IMR-90 (cell line): ENCODE data around the gene EML1. TPM values are rescaled to one million over a fixed set of nuclear protein-coding genes. Genes with fewer than 3 reads are reported as not detected.

Source experiments
- ATAC-seq: fragments of 200-7000 bp; cut with Tn5 transposase; 2 replicates; pipeline ENCODE4 v1.9.1; 2020; ENCODE audit warnings: low read depth, mild to moderate bottlenecking, moderate library complexity
- BruUV-seq: library from RNA; stranded (reverse); fragments of 400-500 nt; replicated peaks from 2 replicates; lab custom pipeline; 2021; lab: Mats Ljungman, UMichigan
- CTCF ChIA-PET: fragments of 300-600 bp; formaldehyde crosslinking; extraction: SDS; loops from one replicate; lab custom pipeline; 2021; ENCODE audit warnings: antibody characterized with exemption; lab: Yijun Ruan, JAX
- POLR2A ChIA-PET: fragments of 300-600 bp; sonication (Branson Sonifier 250); formaldehyde crosslinking; loops from one replicate; lab custom pipeline; 2022; ENCODE audit warnings: antibody characterized with exemption; ENCODE audit not compliant: unreplicated experiment; lab: Charles Lee
- DNase-seq: peaks from one replicate; pipeline ENCODE4 v3.0.0; 2013
- H2AFZ ChIP-seq: replicated peaks from 2 replicates; pipeline ENCODE3; 2013; ENCODE audit warnings: low read length, mild to moderate bottlenecking; ENCODE audit not compliant: poor library complexity
- H2AK5ac ChIP-seq: 2 replicates; pipeline ENCODE4 v1.6.1; 2013; ENCODE audit warnings: low read depth, low read length, inconsistent platforms
- H2AK9ac ChIP-seq: replicated peaks from 2 replicates; pipeline ENCODE3; 2013; ENCODE audit warnings: mild to moderate bottlenecking, low read depth, low read length, moderate library complexity; ENCODE audit not compliant: poor library complexity
- H2BK120ac ChIP-seq: 2 replicates; pipeline ENCODE4 v1.6.1; 2013; ENCODE audit warnings: low read depth, low read length, inconsistent platforms
- H2BK15ac ChIP-seq: 3 replicates; pipeline ENCODE4 v1.6.1; 2013; ENCODE audit warnings: low read depth, low read length, inconsistent platforms
- H2BK20ac ChIP-seq: 2 replicates; pipeline ENCODE4 v1.6.1; 2013; ENCODE audit warnings: low read depth, mild to moderate bottlenecking, inconsistent platforms, low read length, moderate library complexity
- H2BK5ac ChIP-seq: 2 replicates; pipeline ENCODE4 v1.6.1; 2013; ENCODE audit warnings: mild to moderate bottlenecking, low read depth, low read length, inconsistent platforms; ENCODE audit not compliant: poor library complexity, severe bottlenecking
- H3K14ac ChIP-seq: replicated peaks from 2 replicates; pipeline ENCODE4 v1.6.1; 2013; ENCODE audit warnings: low read depth, low read length, inconsistent platforms
- H3K18ac ChIP-seq: 2 replicates; pipeline ENCODE4 v1.6.1; 2013; ENCODE audit warnings: low read depth, low read length, control low read depth
- H3K23ac ChIP-seq: 2 replicates; pipeline ENCODE4 v1.6.1; 2013; ENCODE audit warnings: low read depth, low read length, inconsistent platforms
- H3K27ac ChIP-seq: 2 replicates; pipeline ENCODE4 v1.5.1; 2013; ENCODE audit warnings: mild to moderate bottlenecking, control low read depth, low read length; ENCODE audit not compliant: insufficient read depth
- H3K27me3 ChIP-seq: 2 replicates; pipeline ENCODE4 v1.6.1; 2013; ENCODE audit warnings: low read length; ENCODE audit not compliant: control insufficient read depth, insufficient read depth
- H3K36me3 ChIP-seq: 2 replicates; pipeline ENCODE4 v1.6.1; 2013; ENCODE audit warnings: low read length, mixed read lengths; ENCODE audit not compliant: control insufficient read depth, insufficient read depth
- H3K4ac ChIP-seq: 2 replicates; pipeline ENCODE4 v1.6.1; 2013; ENCODE audit warnings: low read depth, low read length, inconsistent platforms
- H3K4me1 ChIP-seq: 2 replicates; pipeline ENCODE4 v1.6.1; 2013; ENCODE audit warnings: low read length, mixed read lengths; ENCODE audit not compliant: control insufficient read depth, insufficient read depth
- H3K4me2 ChIP-seq: 2 replicates; pipeline ENCODE4 v1.6.1; 2013; ENCODE audit warnings: low read depth, mild to moderate bottlenecking, control low read depth, low read length, moderate library complexity
- H3K4me3 ChIP-seq: 2 replicates; pipeline ENCODE4 v1.5.1; 2013; ENCODE audit warnings: low read depth, mild to moderate bottlenecking, control low read depth, low read length, moderate library complexity; ENCODE audit not compliant: insufficient read depth
- H3K56ac ChIP-seq: 2 replicates; pipeline ENCODE4 v1.6.1; 2013; ENCODE audit warnings: low read length, inconsistent platforms; ENCODE audit not compliant: insufficient read depth; ENCODE audit errors: extremely low read depth
- H3K79me1 ChIP-seq, 2 experiments: 2 replicates each; pipeline ENCODE4 v1.6.1; 2013; ENCODE audit warnings: low read length in 2 of 2, inconsistent platforms in 1 of 2, low read depth in 1 of 2
- H3K9ac ChIP-seq: 2 replicates; pipeline ENCODE4 v1.6.1; 2013; ENCODE audit warnings: low read depth, low read length, control low read depth
- H3K9me1 ChIP-seq: 2 replicates; pipeline ENCODE4 v1.6.1; 2013; ENCODE audit warnings: low read length, inconsistent platforms; ENCODE audit not compliant: insufficient read depth
- H3K9me3 ChIP-seq: 2 replicates; pipeline ENCODE4 v1.6.1; 2013; ENCODE audit warnings: low read length; ENCODE audit not compliant: control insufficient read depth, insufficient read depth
- H4K20me1 ChIP-seq: 2 replicates; pipeline ENCODE4 v1.6.1; 2013; ENCODE audit warnings: low read length, inconsistent platforms; ENCODE audit not compliant: insufficient read depth
- H4K5ac ChIP-seq: 2 replicates; pipeline ENCODE4 v1.6.1; 2013; ENCODE audit warnings: mild to moderate bottlenecking, low read depth, low read length, control low read depth
- H4K8ac ChIP-seq, 2 experiments: 2 replicates each; pipeline ENCODE4 v1.6.1; 2013; ENCODE audit warnings: low read depth in 2 of 2, low read length in 2 of 2, control low read depth in 1 of 2, inconsistent platforms in 1 of 2
- H4K91ac ChIP-seq: 2 replicates; pipeline ENCODE4 v1.6.1; 2013; ENCODE audit warnings: low read depth, low read length, inconsistent platforms; ENCODE audit not compliant: insufficient read depth
- CEBPB ChIP-seq: IDR thresholded peaks from 2 replicates; pipeline ENCODE4 v1.6.1; 2012; ENCODE audit warnings: low read depth, low read length, improper control_type of control experiment
- NFE2L2 ChIP-seq: fragments of 150-350 bp; IDR thresholded peaks from 2 replicates; pipeline ENCODE4 v1.6.1; 2016; ENCODE audit warnings: low read depth, mild to moderate bottlenecking, low read length
- RFX5 ChIP-seq: IDR thresholded peaks from 2 replicates; pipeline ENCODE4 v1.8.0; 2012; ENCODE audit warnings: low read depth, mild to moderate bottlenecking, low read length, moderate library complexity
- WGBS, 2 experiments: methylation state at CpG; one replicate each; pipeline versions ENCODE4 v1.1.5 to v1.1.7; 2013; ENCODE audit warnings: missing lambda C conversion rate in 2 of 2; ENCODE audit not compliant: insufficient read length in 1 of 2; ENCODE audit errors: extremely low coverage in 2 of 2; 5-methylcytosine and 5-hydroxymethylcytosine counted together
- dilution Hi-C: fragments of 300-500 bp; cut with HindIII; formaldehyde crosslinking; loops from one replicate; pipeline ENCODE4 v1.14.3; 2018; ENCODE audit warnings: low sequenced_read_pairs; ENCODE audit not compliant: unreplicated experiment
- in situ Hi-C: fragments of 300-500 bp; cut with MboI; formaldehyde crosslinking; loops from 3 replicates; pipeline ENCODE4 v1.14.3; 2019; ENCODE audit warnings: low sequenced_read_pairs, inconsistent platforms, mixed read lengths
- intact Hi-C: fragments of 100-400 bp; cut with micrococcal nuclease; formaldehyde crosslinking; loops from 2 replicates; pipeline ENCODE4 v1.10.0; 2022
- polyA plus RNA-seq, 3 experiments: library from polyadenylated mRNA; depleted of rRNA; stranded (reverse); fragments of >200 nt; gene quantifications; 2 replicates each; pipeline ENCODE4 v1.2.3, GENCODE V29; 2012; ENCODE audit warnings: low replicate concordance in 1 of 3
- total RNA-seq: library from RNA; depleted of rRNA; stranded (reverse); fragments of >200 nt; gene quantifications from 2 replicates; pipeline ENCODE4 v1.2.3, GENCODE V29; 2012

Gene EML1
- total and polyA plus RNA-seq, 2 of the 4 experiments (the other 2 are of a cell fraction), result 14.0 to 42.3 TPM

GRCh38 chr14:99905121-99905520 is 111.9 kb downstream of the EML1 start:
- no peak overlapping the region for H2AFZ ChIP-seq
- H3K4me3 ChIP-seq, result no peak overlapping the region
- H4K5ac ChIP-seq, result no peak overlapping the region
- no peak overlapping the region for H2BK20ac ChIP-seq
- H3K23ac ChIP-seq, result no peak overlapping the region
- no peak overlapping the region for H2BK5ac ChIP-seq
- H3K9me1 ChIP-seq, result peaks cover 6% of the 10 kb centered on the region; the same call in 1 of the 2 replicates
- no peaks in the 10 kb centered on the region for H3K9me3 ChIP-seq
- no peak overlapping the region for H3K14ac ChIP-seq
- POLR2A ChIA-PET, result no interaction called here
- H3K56ac ChIP-seq, result no peak overlapping the region
- H3K27ac ChIP-seq, result no peak overlapping the region
- H3K79me1 ChIP-seq, result no peaks in the 10 kb centered on the region
- in situ Hi-C loops (loop anchor here (10.0 kb wide), 1 partner anchor 380 kb away; no protein-coding TSS in a partner anchor), intact Hi-C loops (no loop called here), dilution Hi-C loops (no loop called here)
- H3K4ac ChIP-seq, result no peak overlapping the region
- H2AK9ac ChIP-seq, result no peak overlapping the region
- H3K4me1 ChIP-seq, result peaks cover 5% of the 10 kb centered on the region
- H3K4me2 ChIP-seq, result no peak overlapping the region
- no peaks in the 10 kb centered on the region for H4K20me1 ChIP-seq
- H3K9ac ChIP-seq, result no peak overlapping the region
- WGBS, 2 experiments, result 93% methylated on average over 2 of the region's 5 CpGs; no CpG with 5 or more reads in 1 of the 2 experiments
- H2AK5ac ChIP-seq, result no peak overlapping the region
- no peak overlapping the region for H2BK120ac ChIP-seq
- CTCF ChIA-PET, result no interaction called here
- TF ChIP-seq CEBPB, result no peak
- no peak for TF ChIP-seq RFX5
- no peak for TF ChIP-seq NFE2L2
- H2BK15ac ChIP-seq, result no peak overlapping the region
- ATAC-seq (no peak), DNase-seq (no peak)
- no peak overlapping the region for H3K18ac ChIP-seq
- H3K27me3 ChIP-seq, result no peaks in the 10 kb centered on the region
- no peak overlapping the region for H4K91ac ChIP-seq
- peaks cover 33% of the 10 kb centered on the region for H3K36me3 ChIP-seq
- no TSS peak for BruUV-seq
- no peak overlapping the region for H4K8ac ChIP-seq
